ENCODE results near the gene PIGL. TPM values are rescaled to one million over a fixed set of nuclear protein-coding genes. Genes with fewer than 3 reads are reported as not detected.

PIGL gene
- 7.1 TPM for total RNA-seq
- long read RNA-seq, partial matches to known transcripts, result 0 of 4 reads
- long read RNA-seq, other reads (novel, unspliced or antisense), result 2 of 4 reads

- Histone ChIP-seq H3K9me3 (replicated peaks) (no peaks in the 10 kb centered on the region), H3K27ac (replicated peaks) (peak within 1 kb of the TSS; percentile 99), H3K4me1 (peaks cover 58% of the 10 kb centered on the region), H3K36me3 (no peaks in the 10 kb centered on the region), H3K4me3 (peak within 1 kb of the TSS; percentile 95), H3K27me3 (ENCODE audit: low read depth) (no peaks in the 10 kb centered on the region)
- intact Hi-C loops (cut with micrococcal nuclease), result no loop called here
- TF ChIP-seq CTCF (IDR thresholded peaks at IDR 0.05; ENCODE audit: borderline replicate concordance), result no peak
- peak; percentile 88 for DNase-seq
Observed at GRCh38 chr17:16217002-16217635, at the start of gene PIGL. Gene PIGL (plus strand): TSS chr17:16217210. CDS start chr17:16217227, 17 bp downstream.

GRCh38 chr17:16171613-16172012 is 45.4 kb upstream of the PIGL start:
- H3K4me1 ChIP-seq, result no peaks in the 10 kb centered on the region
- TF ChIP-seq CTCF (IDR thresholded peaks at IDR 0.05; ENCODE audit: borderline replicate concordance), result no peak
- H3K27me3 ChIP-seq (ENCODE audit: low read depth), result no peaks in the 10 kb centered on the region
- H3K9me3 ChIP-seq (replicated peaks), result no peaks in the 10 kb centered on the region
- no peak for DNase-seq
- H3K4me3 ChIP-seq, result no peak overlapping the region
- peaks cover 16% of the 10 kb centered on the region for H3K36me3 ChIP-seq
- intact Hi-C loops (cut with micrococcal nuclease), result no loop called here
- no peak overlapping the region for H3K27ac ChIP-seq (replicated peaks)

- Histone ChIP-seq H3K4me3 (no peak overlapping the region), H3K4me1 (no peaks in the 10 kb centered on the region), H3K27me3 (ENCODE audit: low read depth) (no peaks in the 10 kb centered on the region), H3K9me3 (replicated peaks) (no peaks in the 10 kb centered on the region), H3K27ac (replicated peaks) (no peak overlapping the region), H3K36me3 (no peaks in the 10 kb centered on the region)
- TF ChIP-seq CTCF (IDR thresholded peaks at IDR 0.05; ENCODE audit: borderline replicate concordance), result no peak
- DNase-seq, result no peak
- intact Hi-C loops (cut with micrococcal nuclease), result no loop called here
Observed at GRCh38 chr17:16178836-16179235, 38.2 kb upstream of the PIGL start.

GRCh38 chr17:16181581-16181980 is 35.4 kb upstream of the PIGL start:
- H3K4me1 ChIP-seq, result no peaks in the 10 kb centered on the region
- no peaks in the 10 kb centered on the region for H3K27me3 ChIP-seq (ENCODE audit: low read depth)
- no peak overlapping the region for H3K4me3 ChIP-seq
- DNase-seq, result no peak
- H3K27ac ChIP-seq (replicated peaks), result no peak overlapping the region
- intact Hi-C loops (cut with micrococcal nuclease), result no loop called here
- H3K9me3 ChIP-seq (replicated peaks), result no peaks in the 10 kb centered on the region
- H3K36me3 ChIP-seq, result peaks cover 20% of the 10 kb centered on the region
- TF ChIP-seq CTCF (IDR thresholded peaks at IDR 0.05; ENCODE audit: borderline replicate concordance), result no peak

GRCh38 chr17:16187642-16188041 is 29.4 kb upstream of the PIGL start:
- Histone ChIP-seq H3K27me3 (ENCODE audit: low read depth) (no peaks in the 10 kb centered on the region), H3K4me3 (no peak overlapping the region), H3K9me3 (replicated peaks) (no peaks in the 10 kb centered on the region), H3K4me1 (peaks cover 34% of the 10 kb centered on the region), H3K36me3 (peaks cover 20% of the 10 kb centered on the region), H3K27ac (replicated peaks) (no peak overlapping the region)
- DNase-seq, result no peak
- TF ChIP-seq CTCF (IDR thresholded peaks at IDR 0.05; ENCODE audit: borderline replicate concordance), result no peak
- intact Hi-C loops (cut with micrococcal nuclease), result no loop called here
